Measurements from ENCODE around the gene TRIM59. TPM values are rescaled to one million over a fixed set of nuclear protein-coding genes. Genes with fewer than 3 reads are reported as not detected.
A peak's percentile ranks its signal among the peaks of the same experiment; 100 is the strongest.

Gene TRIM59
- polyA plus RNA-seq, 1 of the 3 experiments (the other 2 are of a cell fraction) = 4.1 TPM

GRCh38 chr3:160399125-160400029 is 50.2 kb downstream of the TRIM59 start, which contains the start of the genes IFT80 and SMC4 (continued):
- TF ChIP-seq EP300 (IDR thresholded peaks at IDR 0.05; ENCODE audit: borderline replicate concordance in 1 of 2, low read depth in 1 of 2, low read length in 1 of 2) = peak; percentile 5 to 39; a peak in 1 of 4 replicates
- TF ChIP-seq RXRA (IDR thresholded peaks at IDR 0.05; ENCODE audit: borderline replicate concordance, low read depth) = no peak
- TF ChIP-seq, protein P1, sequence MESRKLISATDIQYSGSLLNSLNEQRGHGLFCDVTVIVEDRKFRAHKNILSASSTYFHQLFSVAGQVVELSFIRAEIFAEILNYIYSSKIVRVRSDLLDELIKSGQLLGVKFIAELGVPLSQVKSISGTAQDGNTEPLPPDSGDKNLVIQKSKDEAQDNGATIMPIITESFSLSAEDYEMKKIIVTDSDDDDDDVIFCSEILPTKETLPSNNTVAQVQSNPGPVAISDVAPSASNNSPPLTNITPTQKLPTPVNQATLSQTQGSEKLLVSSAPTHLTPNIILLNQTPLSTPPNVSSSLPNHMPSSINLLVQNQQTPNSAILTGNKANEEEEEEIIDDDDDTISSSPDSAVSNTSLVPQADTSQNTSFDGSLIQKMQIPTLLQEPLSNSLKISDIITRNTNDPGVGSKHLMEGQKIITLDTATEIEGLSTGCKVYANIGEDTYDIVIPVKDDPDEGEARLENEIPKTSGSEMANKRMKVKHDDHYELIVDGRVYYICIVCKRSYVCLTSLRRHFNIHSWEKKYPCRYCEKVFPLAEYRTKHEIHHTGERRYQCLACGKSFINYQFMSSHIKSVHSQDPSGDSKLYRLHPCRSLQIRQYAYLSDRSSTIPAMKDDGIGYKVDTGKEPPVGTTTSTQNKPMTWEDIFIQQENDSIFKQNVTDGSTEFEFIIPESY (IDR thresholded peaks at IDR 0.05; ENCODE audit: borderline replicate concordance, low read depth) = peak; percentile 96
- no peak for TF ChIP-seq SMC3 (IDR thresholded peaks at IDR 0.05; ENCODE audit: low read depth, low read length)
- TF ChIP-seq YY1 (IDR thresholded peaks at IDR 0.05; ENCODE audit: low read depth) = peak; percentile 87
- TF ChIP-seq FOSL2 (IDR thresholded peaks at IDR 0.05; ENCODE audit: borderline replicate concordance, low read depth) = no peak
- no peak for TF ChIP-seq RCOR1 (IDR thresholded peaks at IDR 0.05; ENCODE audit: low read length)
- no peak for TF ChIP-seq MEF2A (IDR thresholded peaks at IDR 0.05; ENCODE audit: borderline replicate concordance, low read depth)
- TF ChIP-seq, protein P2, sequence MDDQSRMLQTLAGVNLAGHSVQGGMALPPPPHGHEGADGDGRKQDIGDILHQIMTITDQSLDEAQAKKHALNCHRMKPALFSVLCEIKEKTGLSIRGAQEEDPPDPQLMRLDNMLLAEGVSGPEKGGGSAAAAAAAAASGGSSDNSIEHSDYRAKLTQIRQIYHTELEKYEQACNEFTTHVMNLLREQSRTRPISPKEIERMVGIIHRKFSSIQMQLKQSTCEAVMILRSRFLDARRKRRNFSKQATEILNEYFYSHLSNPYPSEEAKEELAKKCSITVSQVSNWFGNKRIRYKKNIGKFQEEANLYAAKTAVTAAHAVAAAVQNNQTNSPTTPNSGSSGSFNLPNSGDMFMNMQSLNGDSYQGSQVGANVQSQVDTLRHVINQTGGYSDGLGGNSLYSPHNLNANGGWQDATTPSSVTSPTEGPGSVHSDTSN (IDR thresholded peaks at IDR 0.05) = no peak

GRCh38 chr3:160398820-160399124 is 50.8 kb downstream of the TRIM59 start:
- H3K4me1 ChIP-seq (ENCODE audit: control insufficient read depth in 1 of 2, insufficient read depth in 2 of 2, low read depth in 1 of 2, low read length in 1 of 2) = peaks cover 10 to 12% of the 10 kb centered on the region in 2 experiments; a peak in 2 of 4 replicates
- no peaks in the 10 kb centered on the region for H3K27me3 ChIP-seq (ENCODE audit: insufficient read depth)
- peaks cover 92% of the 10 kb centered on the region for H3K79me2 ChIP-seq (ENCODE audit: insufficient read depth)
- H3K4me3 ChIP-seq (ENCODE audit: low read depth in 2 of 2, low read length in 1 of 2) = peak overlapping the region; percentile 79 to 96
- H4K20me1 ChIP-seq (ENCODE audit: insufficient read depth) = peaks cover 15% of the 10 kb centered on the region; the same call in 1 of the 2 replicates
- DNase-seq = no peak
- TF ChIP-seq, protein P3, sequence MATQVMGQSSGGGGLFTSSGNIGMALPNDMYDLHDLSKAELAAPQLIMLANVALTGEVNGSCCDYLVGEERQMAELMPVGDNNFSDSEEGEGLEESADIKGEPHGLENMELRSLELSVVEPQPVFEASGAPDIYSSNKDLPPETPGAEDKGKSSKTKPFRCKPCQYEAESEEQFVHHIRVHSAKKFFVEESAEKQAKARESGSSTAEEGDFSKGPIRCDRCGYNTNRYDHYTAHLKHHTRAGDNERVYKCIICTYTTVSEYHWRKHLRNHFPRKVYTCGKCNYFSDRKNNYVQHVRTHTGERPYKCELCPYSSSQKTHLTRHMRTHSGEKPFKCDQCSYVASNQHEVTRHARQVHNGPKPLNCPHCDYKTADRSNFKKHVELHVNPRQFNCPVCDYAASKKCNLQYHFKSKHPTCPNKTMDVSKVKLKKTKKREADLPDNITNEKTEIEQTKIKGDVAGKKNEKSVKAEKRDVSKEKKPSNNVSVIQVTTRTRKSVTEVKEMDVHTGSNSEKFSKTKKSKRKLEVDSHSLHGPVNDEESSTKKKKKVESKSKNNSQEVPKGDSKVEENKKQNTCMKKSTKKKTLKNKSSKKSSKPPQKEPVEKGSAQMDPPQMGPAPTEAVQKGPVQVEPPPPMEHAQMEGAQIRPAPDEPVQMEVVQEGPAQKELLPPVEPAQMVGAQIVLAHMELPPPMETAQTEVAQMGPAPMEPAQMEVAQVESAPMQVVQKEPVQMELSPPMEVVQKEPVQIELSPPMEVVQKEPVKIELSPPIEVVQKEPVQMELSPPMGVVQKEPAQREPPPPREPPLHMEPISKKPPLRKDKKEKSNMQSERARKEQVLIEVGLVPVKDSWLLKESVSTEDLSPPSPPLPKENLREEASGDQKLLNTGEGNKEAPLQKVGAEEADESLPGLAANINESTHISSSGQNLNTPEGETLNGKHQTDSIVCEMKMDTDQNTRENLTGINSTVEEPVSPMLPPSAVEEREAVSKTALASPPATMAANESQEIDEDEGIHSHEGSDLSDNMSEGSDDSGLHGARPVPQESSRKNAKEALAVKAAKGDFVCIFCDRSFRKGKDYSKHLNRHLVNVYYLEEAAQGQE (IDR thresholded peaks at IDR 0.05; ENCODE audit: low read depth, low read length) = no peak
- TF ChIP-seq RFX5 (IDR thresholded peaks at IDR 0.05; ENCODE audit: low read length) = no peak
- TF ChIP-seq TEAD4 (IDR thresholded peaks at IDR 0.05; ENCODE audit: borderline replicate concordance, insufficient read depth) = no peak
- no peak for TF ChIP-seq JUND (IDR thresholded peaks at IDR 0.05)
- TF ChIP-seq YY1 (IDR thresholded peaks at IDR 0.05; ENCODE audit: low read depth) = no peak
- peak; percentile 15; the same call in 1 of the 2 replicates for TF ChIP-seq MAX (IDR thresholded peaks at IDR 0.05; ENCODE audit: low read depth)
- H3F3A ChIP-seq (replicated peaks; ENCODE audit: insufficient read depth) = peaks cover 22% of the 10 kb centered on the region
- peaks cover 2 to 7% of the 10 kb centered on the region in 2 experiments for H3K36me3 ChIP-seq (replicated peaks in 1 of 2; ENCODE audit: control insufficient read depth in 1 of 2, insufficient read depth in 2 of 2, low read length in 1 of 2)
- H3K9me2 ChIP-seq = no peaks in the 10 kb centered on the region
- WGBS (ENCODE audit: low lambda C conversion rate) = under 1% methylated on average over 9 of the region's 9 CpGs
- H2AFZ ChIP-seq (ENCODE audit: low read depth) = peak overlapping the region; percentile 80
- H3K4me2 ChIP-seq = peak overlapping the region; percentile 85
- ChIA-PET CTCF (interaction anchor here (0.7 to 2.2 kb wide), 2 partner anchors 14 to 366 kb away, joined by 4 to 10 read pairs; no protein-coding TSS in a partner anchor), POLR2A (no interaction called here)
- H3K27ac ChIP-seq (ENCODE audit: low read depth in 2 of 2, low read length in 1 of 2) = peak overlapping the region; percentile 88 to 94
- peak overlapping the region; percentile 99 for H3K9ac ChIP-seq
- no peaks in the 10 kb centered on the region for H3K9me3 ChIP-seq
